Activated naive CD8-positive, alpha-beta T cell (primary cell): ENCODE results near the gene RHOU.
"Not testable (repeated sequence)": the region's sequence is repeated elsewhere in the genome, so short reads cannot be mapped to it uniquely, and the experiment has no call there.

Source experiments
- H3K27ac Mint-ChIP-seq: one replicate; pipeline ENCODE4 v1.8.0; 2021; ENCODE audit warnings: mixed read lengths
- H3K27me3 Mint-ChIP-seq: one replicate; pipeline ENCODE4 v1.8.0; 2021; ENCODE audit warnings: mixed read lengths
- H3K36me3 Mint-ChIP-seq: one replicate; pipeline ENCODE4 v1.8.0; 2021; ENCODE audit warnings: mixed read lengths
- H3K4me1 Mint-ChIP-seq: one replicate; pipeline ENCODE4 v1.8.0; 2021; ENCODE audit warnings: low read depth, mixed read lengths
- H3K4me3 Mint-ChIP-seq: one replicate; pipeline ENCODE4 v1.8.0; 2021; ENCODE audit warnings: mild to moderate bottlenecking, mixed read lengths
- H3K9me3 Mint-ChIP-seq: one replicate; pipeline ENCODE4 v1.8.0; 2021; ENCODE audit warnings: low read depth, mixed read lengths

Gene RHOU

DNA sequence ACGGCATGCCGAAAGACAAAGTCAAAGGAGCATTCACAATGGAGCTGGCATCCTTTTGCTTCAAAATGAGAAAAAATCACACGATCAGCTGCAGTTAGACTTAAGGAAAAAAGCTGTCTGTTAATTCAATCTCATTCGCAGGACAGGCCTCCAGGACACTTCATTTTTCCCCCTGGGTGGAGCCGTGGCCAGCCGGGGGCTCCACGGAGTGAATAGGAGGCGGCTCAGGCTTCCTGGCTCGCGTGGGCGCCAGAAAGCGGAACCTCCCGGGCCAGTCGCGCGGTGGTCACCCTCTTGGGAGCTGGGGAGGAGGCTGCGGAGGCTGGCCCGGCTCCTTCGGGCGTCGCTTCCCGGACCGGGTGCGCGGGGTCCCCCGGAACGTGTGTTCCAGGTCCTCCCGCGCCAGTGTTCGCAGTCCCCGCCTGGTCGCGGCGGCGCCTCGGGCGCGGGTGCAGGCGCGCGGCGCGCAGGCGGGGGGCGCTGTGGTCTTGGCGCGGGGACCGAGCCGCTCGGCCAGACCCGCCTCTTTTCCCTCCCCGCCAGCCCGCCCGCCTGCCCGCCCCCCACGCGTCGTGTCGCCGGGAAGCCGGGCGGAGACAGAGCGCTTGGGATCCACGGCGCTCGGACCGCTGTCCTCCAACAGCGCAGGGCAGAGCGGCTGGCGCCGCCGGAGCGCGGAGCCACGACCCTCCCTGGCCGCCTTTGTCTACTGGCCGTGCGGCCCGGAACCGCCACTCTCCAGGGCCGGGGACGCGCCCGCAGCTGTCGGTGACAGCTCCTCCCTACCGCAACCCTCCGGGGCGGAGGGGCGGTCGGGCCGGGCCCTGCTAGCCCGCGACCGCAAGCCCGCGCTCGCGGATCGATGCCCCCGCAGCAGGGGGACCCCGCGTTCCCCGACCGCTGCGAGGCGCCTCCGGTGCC is at the start of gene RHOU:
RHOU (plus strand) TSS at position 599 of the 921 bp plus-strand sequence; CDS start at position 863, 264 bp downstream.
- Mint-ChIP-seq H3K36me3 (no peaks in the 10 kb centered on the region), H3K27me3 (peaks cover 12% of the 10 kb centered on the region), H3K9me3 (no peaks in the 10 kb centered on the region), H3K4me1 (peaks cover 11% of the 10 kb centered on the region), H3K27ac (peak within 1 kb of the TSS; percentile 59), H3K4me3 (peak within 1 kb of the TSS; percentile 92)

GRCh38 chr1:228687587-228687986 is 47.7 kb upstream of the RHOU start:
- peaks cover 2% of the 10 kb centered on the region for H3K27me3 Mint-ChIP-seq
- H3K9me3 Mint-ChIP-seq, result no peaks in the 10 kb centered on the region
- H3K27ac Mint-ChIP-seq, result no peak overlapping the region
- H3K4me3 Mint-ChIP-seq, result no peak overlapping the region
- H3K36me3 Mint-ChIP-seq, result no peaks in the 10 kb centered on the region
- H3K4me1 Mint-ChIP-seq, result peaks cover 1% of the 10 kb centered on the region

DNA sequence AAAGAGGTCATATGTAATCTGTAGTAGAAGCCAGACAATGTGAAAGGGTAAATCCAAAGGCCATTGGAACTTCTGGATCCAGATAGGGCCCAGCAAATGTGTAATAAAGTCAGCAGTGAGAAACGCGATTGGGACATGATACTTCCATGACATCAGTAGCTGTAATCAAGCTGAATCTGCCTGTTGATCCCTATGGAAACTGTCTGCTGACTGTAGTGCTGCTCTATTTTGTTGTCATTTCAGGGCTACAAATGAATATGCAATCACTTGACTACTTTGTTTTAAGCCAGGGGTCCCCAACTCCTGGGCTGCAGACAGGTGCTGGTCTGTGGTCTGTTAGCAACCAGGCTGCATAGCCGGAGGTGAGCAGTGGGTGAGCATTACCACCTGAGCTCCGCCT is 46.0 kb upstream of the RHOU start:
- Mint-ChIP-seq H3K36me3 (no peaks in the 10 kb centered on the region), H3K4me1 (peaks cover 1% of the 10 kb centered on the region), H3K4me3 (no peak overlapping the region), H3K27me3 (no peaks in the 10 kb centered on the region), H3K9me3 (no peaks in the 10 kb centered on the region), H3K27ac (no peak overlapping the region)

DNA sequence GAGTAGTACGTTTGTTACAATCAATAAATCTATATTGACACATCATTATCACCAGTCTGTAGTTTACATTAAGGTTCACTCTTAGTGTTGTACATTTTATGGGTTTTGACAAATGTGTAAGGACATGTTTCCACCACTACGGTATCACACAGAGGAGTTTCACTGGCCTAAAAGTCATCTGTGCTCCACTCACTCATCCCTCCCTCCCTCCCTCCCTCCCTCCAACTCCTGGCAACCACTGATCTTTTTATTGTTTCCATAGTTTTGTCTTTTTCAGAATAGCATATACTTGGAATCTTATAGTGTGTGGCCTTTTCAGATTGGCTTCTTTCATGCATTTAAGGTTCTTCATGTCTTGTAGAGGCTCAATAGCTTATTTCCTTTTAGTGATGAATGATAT is 44.1 kb upstream of the RHOU start:
- no peak overlapping the region for H3K27ac Mint-ChIP-seq
- peaks cover 9% of the 10 kb centered on the region for H3K4me1 Mint-ChIP-seq
- H3K36me3 Mint-ChIP-seq, result no peaks in the 10 kb centered on the region
- no peaks in the 10 kb centered on the region for H3K9me3 Mint-ChIP-seq
- H3K4me3 Mint-ChIP-seq, result no peak overlapping the region
- no peaks in the 10 kb centered on the region for H3K27me3 Mint-ChIP-seq

DNA sequence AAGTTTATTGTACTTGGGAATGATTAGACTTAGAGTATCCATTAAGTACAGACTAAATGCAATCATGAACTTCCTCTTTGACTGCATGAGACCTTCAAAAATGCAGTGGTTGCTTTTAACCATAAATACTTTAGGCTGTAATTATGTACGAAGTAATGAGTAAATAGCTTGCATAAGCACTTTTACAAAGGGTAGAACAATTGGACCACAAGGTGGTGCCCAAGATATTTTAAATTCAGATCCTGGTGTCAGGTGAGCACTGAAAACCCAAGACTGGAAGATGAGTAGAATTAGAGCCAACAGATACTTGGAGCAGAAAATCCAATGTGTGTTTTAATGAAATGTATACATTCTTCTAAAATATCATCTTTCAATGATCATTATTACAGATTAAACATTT is 43.4 kb upstream of the RHOU start:
- peaks cover 9% of the 10 kb centered on the region for H3K4me1 Mint-ChIP-seq
- no peak overlapping the region for H3K4me3 Mint-ChIP-seq
- no peaks in the 10 kb centered on the region for H3K27me3 Mint-ChIP-seq
- H3K36me3 Mint-ChIP-seq, result no peaks in the 10 kb centered on the region
- H3K27ac Mint-ChIP-seq, result no peak overlapping the region
- H3K9me3 Mint-ChIP-seq, result no peaks in the 10 kb centered on the region

DNA sequence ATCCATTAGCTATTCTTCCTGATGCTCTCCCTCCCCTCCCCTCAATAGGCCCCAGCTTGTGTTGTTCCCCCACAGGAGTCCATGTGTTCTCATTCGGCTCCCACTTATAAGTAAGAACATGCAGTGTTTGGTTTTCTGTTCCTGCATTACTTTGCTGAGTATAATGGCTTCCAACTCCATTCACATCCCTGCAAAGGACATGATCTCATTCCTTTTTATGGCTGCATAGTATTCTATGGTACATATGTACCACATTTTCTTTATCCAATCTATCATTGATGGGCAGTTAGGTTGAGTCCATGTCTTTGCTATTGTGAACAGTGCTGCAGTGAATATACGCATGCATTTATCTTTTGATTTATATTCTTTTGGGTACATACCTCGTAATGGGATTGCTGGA is 40.8 kb upstream of the RHOU start:
- not testable (repeated sequence) for H3K4me1 Mint-ChIP-seq, H3K9me3 Mint-ChIP-seq, H3K27ac Mint-ChIP-seq, H3K36me3 Mint-ChIP-seq, H3K4me3 Mint-ChIP-seq, H3K27me3 Mint-ChIP-seq

DNA sequence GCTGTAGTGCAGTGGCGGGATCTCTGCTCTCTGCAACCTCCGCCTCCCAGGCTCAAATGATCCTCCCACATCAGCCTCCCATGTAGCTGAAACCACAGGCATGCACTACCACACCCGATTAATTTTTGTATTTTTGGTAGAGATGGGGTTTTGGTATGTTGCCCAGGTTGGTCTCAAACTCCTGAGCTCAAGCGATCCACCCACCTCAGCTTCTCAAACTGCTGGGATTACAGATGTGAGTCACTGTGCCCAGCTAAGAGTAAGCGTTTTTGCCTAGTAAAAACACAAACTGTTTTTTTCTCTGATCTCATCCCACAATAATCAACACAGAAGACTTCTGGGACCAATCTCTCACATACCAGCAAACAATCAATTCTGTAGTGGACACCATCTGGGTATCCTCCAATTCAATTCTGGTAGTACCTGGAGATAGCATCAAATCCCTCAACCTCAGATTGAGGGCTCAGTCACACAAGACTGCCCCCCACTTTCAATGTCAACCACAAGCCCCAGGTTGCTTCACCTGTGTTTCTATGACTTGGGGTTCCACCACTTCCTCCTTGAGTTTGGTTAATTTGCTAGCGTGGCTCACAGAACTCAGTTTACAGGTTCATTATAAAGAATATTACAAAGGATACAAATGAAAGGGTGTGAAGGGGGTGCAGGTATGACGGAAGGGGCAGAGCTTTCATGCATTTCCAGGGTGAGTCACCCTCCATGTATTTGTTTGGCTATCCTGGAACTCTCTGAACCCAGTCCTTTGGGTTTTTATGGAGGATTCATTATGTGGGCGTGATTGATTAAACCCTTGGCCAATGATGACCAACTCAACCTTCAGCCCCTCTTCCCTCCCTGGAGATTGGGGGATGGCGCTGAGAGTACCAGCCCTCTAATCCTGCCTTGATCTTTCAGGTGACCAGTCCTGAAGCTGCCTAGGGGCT is 40.0 kb upstream of the RHOU start:
- H3K9me3 Mint-ChIP-seq, result no peaks in the 10 kb centered on the region
- no peaks in the 10 kb centered on the region for H3K27me3 Mint-ChIP-seq
- no peak overlapping the region for H3K27ac Mint-ChIP-seq
- no peaks in the 10 kb centered on the region for H3K36me3 Mint-ChIP-seq
- peaks cover 9% of the 10 kb centered on the region for H3K4me1 Mint-ChIP-seq
- no peak overlapping the region for H3K4me3 Mint-ChIP-seq

GRCh38 chr1:228697207-228698016 is 37.9 kb upstream of the RHOU start:
- H3K9me3 Mint-ChIP-seq, result no peaks in the 10 kb centered on the region
- H3K4me3 Mint-ChIP-seq, result no peak overlapping the region
- H3K4me1 Mint-ChIP-seq, result peaks cover 7% of the 10 kb centered on the region
- no peaks in the 10 kb centered on the region for H3K36me3 Mint-ChIP-seq
- H3K27me3 Mint-ChIP-seq, result no peaks in the 10 kb centered on the region
- no peak overlapping the region for H3K27ac Mint-ChIP-seq

DNA sequence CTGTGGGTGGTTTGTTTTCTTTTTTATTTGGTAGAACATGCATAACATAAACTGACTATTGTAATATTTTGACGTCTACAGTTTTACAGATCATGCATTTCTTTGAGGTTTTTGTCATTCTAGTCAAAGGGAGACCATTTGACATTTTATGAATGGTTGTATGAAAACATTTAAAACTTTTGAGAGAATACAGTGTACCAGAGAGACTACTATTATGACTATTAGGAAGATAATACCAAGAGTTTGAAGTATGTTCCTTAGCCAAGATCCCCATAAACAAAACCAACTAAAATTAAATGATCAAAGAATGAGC is 37.3 kb upstream of the RHOU start:
- Mint-ChIP-seq H3K27me3 (peaks cover 2% of the 10 kb centered on the region), H3K27ac (no peak overlapping the region), H3K4me1 (peaks cover 7% of the 10 kb centered on the region), H3K4me3 (no peak overlapping the region), H3K9me3 (peaks cover 4% of the 10 kb centered on the region), H3K36me3 (peaks cover 3% of the 10 kb centered on the region)

GRCh38 chr1:228702433-228702832 is 32.8 kb upstream of the RHOU start:
- peaks cover 4% of the 10 kb centered on the region for H3K9me3 Mint-ChIP-seq
- peaks cover 2% of the 10 kb centered on the region for H3K27me3 Mint-ChIP-seq
- no peaks in the 10 kb centered on the region for H3K4me1 Mint-ChIP-seq
- H3K27ac Mint-ChIP-seq, result no peak overlapping the region
- peaks cover 3% of the 10 kb centered on the region for H3K36me3 Mint-ChIP-seq
- H3K4me3 Mint-ChIP-seq, result no peak overlapping the region

DNA sequence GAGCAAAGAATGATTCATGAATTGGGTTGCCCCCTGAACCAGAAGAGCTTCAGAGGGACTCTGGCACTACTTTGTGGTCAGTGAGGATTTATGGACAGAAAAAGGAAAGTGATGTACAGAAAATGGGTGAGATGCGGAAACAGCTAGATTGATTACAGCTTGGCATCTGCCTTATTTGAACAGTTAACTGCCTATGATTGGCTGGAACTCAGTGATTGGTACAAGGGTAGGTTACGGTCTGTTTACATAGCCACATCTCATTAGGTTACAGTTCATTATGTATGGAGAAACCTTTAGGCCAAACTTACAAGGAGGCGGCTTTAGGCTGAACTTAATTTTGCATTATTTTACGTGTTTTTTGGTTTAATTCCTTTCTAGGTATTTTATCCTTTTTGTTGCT is 29.0 kb upstream of the RHOU start:
- Mint-ChIP-seq H3K36me3 (peaks cover 3% of the 10 kb centered on the region), H3K4me3 (no peak overlapping the region), H3K4me1 (no peaks in the 10 kb centered on the region), H3K27me3 (peaks cover 4% of the 10 kb centered on the region), H3K9me3 (peaks cover 4% of the 10 kb centered on the region), H3K27ac (no peak overlapping the region)

DNA sequence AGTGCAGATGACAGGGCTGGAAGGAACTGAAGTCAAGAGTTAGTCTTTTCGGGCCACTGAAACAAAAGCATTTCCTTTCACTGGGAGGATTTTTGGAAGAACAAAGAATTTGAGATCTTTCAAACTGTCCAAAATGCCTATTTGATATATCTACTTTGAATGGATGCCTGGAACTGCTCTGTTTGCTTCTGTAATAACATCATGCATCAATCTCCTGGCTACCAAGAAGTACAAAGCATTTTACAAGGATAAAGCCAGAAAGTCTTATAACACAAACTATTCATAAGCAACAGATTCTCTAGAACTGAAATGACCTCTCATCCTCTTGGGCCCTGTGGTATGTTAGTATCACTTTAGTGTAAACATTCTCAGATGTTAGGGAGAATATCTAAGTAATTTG is 18.2 kb upstream of the RHOU start:
- Mint-ChIP-seq H3K27me3 (no peaks in the 10 kb centered on the region), H3K9me3 (no peaks in the 10 kb centered on the region), H3K36me3 (no peaks in the 10 kb centered on the region), H3K4me1 (no peaks in the 10 kb centered on the region), H3K4me3 (no peak overlapping the region), H3K27ac (no peak overlapping the region)

DNA sequence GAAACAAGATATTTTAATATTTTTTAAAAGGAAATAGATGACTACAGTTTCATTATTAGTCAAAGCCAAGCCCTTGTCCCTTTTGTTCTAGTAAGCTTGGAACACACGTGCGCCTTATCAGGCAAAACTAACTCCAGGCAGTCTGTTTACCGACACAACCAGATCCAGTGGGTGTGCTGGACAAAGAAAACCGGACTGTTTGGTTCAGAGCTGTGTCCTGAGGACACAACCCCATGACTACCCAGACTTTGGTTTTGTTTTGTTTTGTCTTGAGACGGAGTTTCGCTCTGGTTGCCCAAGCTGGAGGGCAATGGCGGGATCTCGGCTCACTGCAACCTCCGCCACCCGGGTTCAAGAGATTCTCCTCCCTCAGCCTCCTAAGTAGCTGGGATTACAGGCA is 13.9 kb upstream of the RHOU start:
- Mint-ChIP-seq H3K9me3 (no peaks in the 10 kb centered on the region), H3K36me3 (no peaks in the 10 kb centered on the region), H3K4me1 (no peaks in the 10 kb centered on the region), H3K27me3 (peaks cover 3% of the 10 kb centered on the region), H3K4me3 (no peak overlapping the region), H3K27ac (no peak overlapping the region)

DNA sequence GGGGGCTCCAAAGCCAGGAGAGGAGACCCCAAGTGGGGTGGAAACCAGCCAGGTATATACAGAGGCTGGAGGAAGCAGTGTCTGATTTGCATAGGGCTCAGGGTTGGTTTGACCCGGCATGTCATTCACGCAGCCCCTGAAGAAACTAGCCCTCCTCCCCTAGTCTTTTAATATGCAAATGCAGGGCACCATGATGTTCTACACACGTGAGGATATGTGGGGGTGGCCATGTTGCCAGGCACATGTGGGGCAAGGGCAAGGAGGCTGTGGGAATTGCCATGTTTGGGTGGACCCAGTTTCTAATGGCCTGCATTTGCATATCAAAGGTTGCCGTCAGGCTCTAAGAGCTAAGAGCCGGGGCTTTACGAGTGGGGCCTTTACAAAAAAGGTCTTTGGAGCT is 12.0 kb upstream of the RHOU start:
- peaks cover 7% of the 10 kb centered on the region for H3K27me3 Mint-ChIP-seq
- H3K4me1 Mint-ChIP-seq, result no peaks in the 10 kb centered on the region
- no peaks in the 10 kb centered on the region for H3K36me3 Mint-ChIP-seq
- no peak overlapping the region for H3K27ac Mint-ChIP-seq
- no peaks in the 10 kb centered on the region for H3K9me3 Mint-ChIP-seq
- no peak overlapping the region for H3K4me3 Mint-ChIP-seq

DNA sequence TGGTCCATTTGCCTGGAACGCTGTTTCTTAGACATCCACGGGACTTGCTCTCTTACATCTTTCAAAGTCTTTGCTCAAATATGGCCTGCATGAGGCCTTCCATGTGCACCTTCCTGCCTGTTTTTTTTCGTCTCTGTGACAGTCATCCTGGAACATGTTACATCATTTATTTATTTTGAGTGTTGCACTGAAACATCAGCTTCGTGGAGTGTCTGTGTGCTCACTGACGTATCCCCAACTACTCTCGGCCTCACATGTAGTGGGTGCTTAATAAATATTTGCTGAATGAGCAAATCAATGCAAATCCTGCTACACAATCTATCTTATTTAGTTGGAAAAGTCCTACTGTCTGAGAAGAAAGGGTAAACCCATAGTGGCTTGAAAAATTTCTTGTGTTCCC is 11.4 kb upstream of the RHOU start:
- H3K27ac Mint-ChIP-seq, result no peak overlapping the region
- H3K4me1 Mint-ChIP-seq, result no peaks in the 10 kb centered on the region
- H3K4me3 Mint-ChIP-seq, result no peak overlapping the region
- H3K36me3 Mint-ChIP-seq, result no peaks in the 10 kb centered on the region
- H3K27me3 Mint-ChIP-seq, result peaks cover 7% of the 10 kb centered on the region
- H3K9me3 Mint-ChIP-seq, result no peaks in the 10 kb centered on the region
